PC-9 (cell line): ENCODE data around the gene RNF4. TPM values are rescaled to one million over a fixed set of nuclear protein-coding genes. Genes with fewer than 3 reads are reported as not detected.

Experiments
- BruUV-seq: library from RNA; stranded (reverse); fragments of 400-500 nt; replicated peaks from 2 replicates; lab custom pipeline; 2021; lab: Mats Ljungman, UMichigan
- CTCF ChIA-PET: fragments of 300-600 bp; sonication (Branson Sonifier 250); formaldehyde crosslinking; loops from one replicate; lab custom pipeline; 2022; ENCODE audit warnings: antibody characterized with exemption; lab: Charles Lee
- POLR2A ChIA-PET: fragments of 300-600 bp; sonication (Branson Sonifier 250); formaldehyde crosslinking; loops from one replicate; lab custom pipeline; 2022; ENCODE audit warnings: antibody characterized with exemption; ENCODE audit not compliant: unreplicated experiment; lab: Charles Lee
- DNase-seq, 2 experiments: peaks; one replicate each; pipeline versions ENCODE4 v3.0.0 to v3.0.0-alpha.2; 2015 to 2022; ENCODE audit warnings: mixed read lengths in 1 of 2
- H2AFZ ChIP-seq: fragments of 200-600 bp; sonication (generic); 2 replicates; pipeline ENCODE4 v1.8.1; 2017; ENCODE audit warnings: antibody characterized with exemption
- H3F3A ChIP-seq: fragments of 200-600 bp; sonication (generic); 2 replicates; pipeline ENCODE4 v1.8.1; 2017; ENCODE audit warnings: antibody characterized with exemption, mild to moderate bottlenecking, low read depth; ENCODE audit not compliant: insufficient read depth
- H3K27ac ChIP-seq: fragments of 200-600 bp; sonication (generic); 2 replicates; pipeline ENCODE4 v1.6.1; 2016; ENCODE audit warnings: mixed run types
- H3K27me3 ChIP-seq: fragments of 200-600 bp; sonication (generic); 2 replicates; pipeline ENCODE4 v1.6.1; 2016; ENCODE audit warnings: low read depth, mixed run types; ENCODE audit not compliant: insufficient read depth
- H3K36me3 ChIP-seq: fragments of 200-600 bp; sonication (generic); 2 replicates; pipeline ENCODE4 v1.6.1; 2016; ENCODE audit warnings: low read depth, mixed run types
- H3K4me1 ChIP-seq: fragments of 200-600 bp; sonication (generic); replicated peaks from 2 replicates; pipeline ENCODE4 v1.6.1; 2016; ENCODE audit warnings: mixed run types; ENCODE audit not compliant: insufficient read depth
- H3K4me2 ChIP-seq: fragments of 200-600 bp; sonication (generic); 2 replicates; pipeline ENCODE4 v1.6.1; 2017; ENCODE audit warnings: mixed run types
- H3K4me3 ChIP-seq: fragments of 200-600 bp; sonication (generic); 2 replicates; pipeline ENCODE4 v1.6.1; 2016; ENCODE audit warnings: mixed run types
- H3K79me2 ChIP-seq: fragments of 200-600 bp; sonication (generic); 2 replicates; pipeline ENCODE4 v1.6.1; 2017; ENCODE audit warnings: low read depth, mixed run types
- H3K9me2 ChIP-seq: fragments of 200-600 bp; sonication (generic); 2 replicates; pipeline ENCODE4 v1.8.1; 2017; ENCODE audit warnings: mild to moderate bottlenecking; ENCODE audit not compliant: insufficient read depth
- H3K9me3 ChIP-seq: fragments of 200-600 bp; sonication (generic); 2 replicates; pipeline ENCODE4 v1.8.1; 2016; ENCODE audit warnings: low read depth; ENCODE audit not compliant: insufficient read depth
- H4K20me1 ChIP-seq: fragments of 200-600 bp; sonication (generic); 2 replicates; pipeline ENCODE4 v1.8.1; 2017; ENCODE audit not compliant: insufficient read depth
- CTCF ChIP-seq: fragments of 200-600 bp; sonication (generic); conservative IDR thresholded peaks from 2 replicates; pipeline ENCODE4 v1.6.1; 2017; ENCODE audit warnings: mixed run types, antibody characterized with exemption, mild to moderate bottlenecking, moderate library complexity
- EZH2 ChIP-seq: fragments of 200-600 bp; sonication (generic); IDR thresholded peaks from 2 replicates; pipeline ENCODE4 v1.8.0; 2017; ENCODE audit warnings: antibody characterized with exemption, low read depth
- intact Hi-C: fragments of 100-400 bp; cut with micrococcal nuclease; formaldehyde crosslinking; loops from one replicate; pipeline ENCODE4 v1.10.0; 2022; ENCODE audit not compliant: unreplicated experiment
- total RNA-seq: library from RNA; stranded (reverse); gene quantifications from 2 replicates; pipeline ENCODE4 v1.2.3, GENCODE V29; 2021

The RNF4 gene
- total RNA-seq, 1 experiment from 2014 or later = 63.5 TPM

GRCh38 chr4:2442175-2442993, 26.5 kb upstream of the RNF4 start:
- no peaks in the 10 kb centered on the region; the same call in 1 of the 2 replicates for H4K20me1 ChIP-seq
- no peak overlapping the region for H3K27ac ChIP-seq
- no peak overlapping the region for H3K4me2 ChIP-seq
- no peaks in the 10 kb centered on the region for H3K36me3 ChIP-seq
- H3K27me3 ChIP-seq = peaks cover 23% of the 10 kb centered on the region
- no peak overlapping the region for H2AFZ ChIP-seq
- POLR2A ChIA-PET = interaction anchor here (0.5 kb wide), 1 partner anchor 53 kb away, joined by 9 read pairs; no protein-coding TSS in a partner anchor
- TF ChIP-seq EZH2 = no peak
- no peak for TF ChIP-seq CTCF
- no peak overlapping the region for H3K4me3 ChIP-seq
- no peaks in the 10 kb centered on the region for H3K9me3 ChIP-seq
- intact Hi-C loops = loop anchor here (5.0 kb wide), 1 partner anchor 200 kb away; the partner anchor contains the start of genes HAUS3 and POLN
- no peaks in the 10 kb centered on the region for H3F3A ChIP-seq
- H3K9me2 ChIP-seq = no peaks in the 10 kb centered on the region
- no peaks in the 10 kb centered on the region for H3K4me1 ChIP-seq
- no TSS peak for BruUV-seq
- no peak for DNase-seq
- CTCF ChIA-PET = interaction anchor here (0.6 kb wide), 3 partner anchors 18 to 219 kb away, joined by 5 to 9 read pairs (median 9); no protein-coding TSS in a partner anchor
- no peaks in the 10 kb centered on the region for H3K79me2 ChIP-seq

GRCh38 chr4:2443061-2443730, 25.7 kb upstream of the RNF4 start:
- ChIA-PET POLR2A (interaction anchor here (0.5 to 0.6 kb wide), 2 partner anchors 52 to 198 kb away, joined by 3 to 9 read pairs; no protein-coding TSS in a partner anchor), CTCF (interaction anchor here (0.5 to 0.6 kb wide), 4 partner anchors 17 to 220 kb away, joined by 5 to 9 read pairs (median 7); no protein-coding TSS in a partner anchor)
- H3K27me3 ChIP-seq = peaks cover 21% of the 10 kb centered on the region
- H3K36me3 ChIP-seq = no peaks in the 10 kb centered on the region
- H3K9me2 ChIP-seq = no peaks in the 10 kb centered on the region
- intact Hi-C loops = loop anchor here (5.0 kb wide), 1 partner anchor 201 kb away; the partner anchor contains the start of genes HAUS3 and POLN
- no peaks in the 10 kb centered on the region for H3F3A ChIP-seq
- no peak for TF ChIP-seq CTCF
- TF ChIP-seq EZH2 = no peak
- H4K20me1 ChIP-seq = no peaks in the 10 kb centered on the region; the same call in 1 of the 2 replicates
- no peaks in the 10 kb centered on the region for H3K9me3 ChIP-seq
- no TSS peak for BruUV-seq
- no peaks in the 10 kb centered on the region for H3K4me1 ChIP-seq
- H2AFZ ChIP-seq = no peak overlapping the region
- no peak overlapping the region for H3K4me2 ChIP-seq
- no peak overlapping the region for H3K4me3 ChIP-seq
- DNase-seq = no peak
- H3K27ac ChIP-seq = no peak overlapping the region
- no peaks in the 10 kb centered on the region for H3K79me2 ChIP-seq
